NCI-H2081 (cell line): ENCODE measurements around the gene DAAM2.

Experiments used
- DNase-seq, 2 experiments: peaks; one replicate each; lab custom pipeline; 2025; lab: John Stamatoyannopoulos, UW

The DAAM2 gene

DNA sequence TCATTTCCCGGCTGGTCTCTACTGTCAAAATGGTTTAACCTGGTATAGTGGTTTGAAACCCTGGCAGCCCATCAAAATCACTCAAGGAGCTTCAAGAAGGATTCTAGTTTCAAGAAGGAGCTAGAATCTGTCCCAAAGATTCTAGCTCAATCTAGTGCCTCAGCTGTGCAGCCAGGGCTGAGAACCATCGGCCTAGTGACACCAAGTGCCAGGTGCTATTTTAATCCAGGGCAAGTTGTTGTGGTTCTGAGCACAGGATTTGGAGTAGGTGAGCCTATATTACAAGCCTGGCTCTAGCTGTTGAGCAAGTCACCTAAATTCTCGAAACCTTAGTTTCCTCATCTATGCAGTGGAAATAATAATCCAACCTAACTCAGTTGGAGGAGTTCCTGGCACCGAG is 138.4 kb downstream of the DAAM2 start:
- no peak for DNase-seq

DNA sequence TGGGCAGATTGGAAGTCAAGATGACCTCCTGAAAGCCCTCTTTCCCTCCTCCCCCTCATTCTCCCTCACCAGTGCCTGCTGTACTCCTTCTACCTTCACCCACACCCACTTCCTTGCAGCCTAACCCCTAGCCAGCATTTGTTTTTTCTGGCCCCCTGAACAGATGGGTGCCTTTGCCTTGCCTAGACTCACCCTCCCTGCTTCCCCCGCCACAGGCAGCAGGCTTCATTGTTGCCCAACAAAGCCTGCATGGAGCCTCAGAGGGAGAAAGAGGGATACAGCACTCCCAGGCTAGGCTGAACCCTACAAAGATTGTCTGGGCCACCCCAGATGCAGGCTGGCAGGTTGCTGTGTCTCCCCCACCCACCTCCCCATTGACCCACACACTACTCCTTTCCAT is 139.4 kb downstream of the DAAM2 start:
- DNase-seq = no peak

DNA sequence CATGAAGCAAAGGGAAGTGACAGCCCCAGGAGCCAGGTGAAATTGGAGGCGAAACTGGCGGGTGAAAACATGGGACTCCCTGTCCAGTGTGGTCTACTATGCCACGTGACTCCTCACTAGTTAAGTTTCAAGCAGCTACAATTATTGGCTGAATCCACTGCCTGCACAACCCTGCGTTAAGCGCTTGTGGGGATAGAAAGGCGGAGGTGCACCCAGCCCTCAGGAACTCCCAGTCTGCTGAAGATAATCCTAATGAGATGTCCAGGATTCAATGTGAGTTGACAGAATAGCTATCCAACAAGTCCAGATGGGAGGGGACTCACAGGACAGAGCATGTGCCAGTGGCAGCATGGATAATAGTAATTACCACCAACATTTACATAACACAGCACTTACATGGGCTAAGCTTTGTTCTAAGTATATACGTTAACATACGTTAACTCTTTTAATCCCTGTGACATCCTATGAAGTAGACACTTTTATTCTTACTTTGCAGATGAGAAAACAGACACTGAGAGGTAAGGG is 140.3 kb downstream of the DAAM2 start:
- DNase-seq = peak in 1 of 2 experiments; percentile 10

DNA sequence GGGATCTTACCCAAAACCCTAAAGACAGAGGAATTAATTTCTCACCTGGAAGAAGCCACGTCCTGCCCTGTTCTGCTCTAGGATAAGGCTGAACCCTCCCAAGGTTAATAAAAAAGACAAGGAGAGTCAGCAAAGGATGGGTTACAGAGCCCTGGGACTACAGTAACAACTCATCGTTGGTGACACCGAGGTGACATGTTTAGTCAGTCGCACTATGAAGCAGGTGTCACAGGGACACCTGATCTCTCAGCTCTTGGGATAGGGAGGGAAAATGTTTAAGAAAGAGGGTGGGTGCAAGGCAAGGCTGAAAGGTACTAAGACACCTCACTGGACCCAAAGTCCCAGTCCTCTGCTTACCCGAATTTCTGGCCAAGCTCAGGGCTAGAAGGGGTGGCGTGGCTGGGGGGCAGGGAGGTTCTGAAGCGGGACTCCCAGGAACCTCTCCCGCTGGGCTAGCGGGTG is 141.5 kb downstream of the DAAM2 start:
- DNase-seq = no peak

DNA sequence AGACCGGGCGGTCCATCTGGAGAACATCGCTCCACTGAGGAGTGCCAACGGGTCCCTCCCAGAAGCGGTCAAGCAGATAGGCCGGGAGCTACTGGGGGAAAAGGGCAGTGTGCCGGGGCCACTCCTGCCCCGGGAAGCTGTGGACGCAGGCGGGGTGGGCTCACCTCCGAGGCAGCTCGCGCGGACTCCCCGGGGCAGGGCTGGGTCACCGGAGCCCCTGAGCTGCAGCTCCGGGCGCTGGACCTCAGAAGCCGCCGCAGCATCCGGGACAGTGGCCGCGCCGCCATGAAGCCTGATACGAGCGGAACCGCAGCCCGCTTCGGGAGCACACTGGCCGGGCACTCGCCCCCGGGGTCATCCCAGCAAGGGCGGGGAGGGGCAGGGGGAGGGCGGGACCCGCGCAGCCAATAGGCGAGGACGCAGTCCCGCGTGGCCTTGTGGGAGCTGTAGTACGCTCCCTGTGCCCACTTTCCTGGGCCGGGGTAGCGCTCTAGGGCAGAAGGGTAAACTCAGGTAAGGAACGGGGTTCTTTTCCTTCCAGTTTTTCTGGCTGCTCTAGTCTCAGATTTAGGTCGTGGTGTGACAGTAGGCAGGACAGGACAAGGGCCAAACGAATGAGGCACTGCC is 142.1 kb downstream of the DAAM2 start, which contains the start of gene MOCS1:
MOCS1 (minus strand) TSS at position 332 of the 627 bp plus-strand sequence; CDS start at position 287, 45 bp downstream.
- DNase-seq = peak; percentile 41 to 61

DNA sequence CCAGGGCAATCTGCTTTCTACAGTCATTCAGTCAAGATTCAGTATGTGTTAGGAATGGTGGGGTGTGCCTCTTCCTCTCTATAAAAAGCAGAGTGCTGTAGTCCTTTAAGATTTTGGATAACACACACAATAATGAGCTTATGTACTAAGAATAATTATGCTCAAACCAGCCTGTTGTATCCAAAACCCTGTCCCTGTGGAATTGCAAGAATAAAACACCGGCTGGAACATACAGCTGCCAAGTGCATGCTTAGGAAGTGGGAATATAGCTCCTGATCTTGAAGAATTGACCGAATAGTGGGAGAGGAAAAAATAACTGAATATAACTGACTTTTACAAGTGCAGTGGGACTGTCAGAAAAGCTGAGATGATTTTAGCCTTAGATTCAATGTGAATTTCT is 143.1 kb downstream of the DAAM2 start:
- no peak for DNase-seq

DNA sequence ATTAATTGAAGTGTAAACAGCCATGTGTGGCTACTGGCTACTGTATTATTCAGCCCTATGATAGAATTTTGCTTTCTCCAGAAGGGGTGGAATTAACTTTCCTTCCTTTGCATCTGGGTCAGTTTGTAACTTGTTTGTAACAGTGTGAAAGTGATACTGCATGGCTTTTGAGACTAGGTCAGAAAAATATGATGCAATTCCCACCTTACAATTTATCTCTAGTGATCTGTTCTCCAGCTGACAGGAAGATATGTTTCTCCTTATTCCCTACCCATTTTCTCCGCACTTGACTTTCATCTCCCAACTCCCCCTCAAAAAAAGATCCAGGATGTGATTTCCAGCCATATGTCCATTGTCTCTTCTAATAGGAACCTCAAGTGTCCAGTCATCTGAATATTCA is 144.7 kb downstream of the DAAM2 start:
- DNase-seq = no peak

DNA sequence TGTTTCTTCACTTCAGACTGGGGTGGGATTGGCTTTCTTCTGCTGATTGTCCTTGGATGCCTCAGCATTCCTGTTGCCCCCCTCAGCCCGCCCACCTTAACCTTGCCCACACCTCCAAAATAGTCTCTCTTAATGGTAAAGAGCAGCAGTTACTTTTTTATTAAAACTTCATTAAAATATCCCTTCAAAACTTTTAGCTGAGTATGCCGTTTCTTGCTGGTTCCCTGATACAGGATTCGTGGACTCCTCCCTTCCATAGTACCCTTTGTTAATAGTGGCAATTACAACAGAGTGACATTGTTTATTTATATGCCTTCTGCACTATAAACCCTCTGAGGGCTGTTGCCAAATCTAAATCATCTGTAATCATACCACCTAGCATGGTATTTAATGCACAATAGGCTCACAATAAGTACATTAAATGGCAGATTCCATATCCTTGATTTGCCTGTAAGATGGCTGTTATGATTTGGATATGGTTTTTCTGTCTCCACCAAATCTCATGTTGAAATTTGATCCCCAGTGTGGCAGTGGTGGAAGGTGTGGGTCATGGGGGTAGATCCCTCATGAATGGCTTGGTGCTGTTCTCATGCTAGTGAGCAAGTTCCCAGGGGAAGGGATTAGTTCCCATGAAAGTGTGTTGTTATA is 145.6 kb downstream of the DAAM2 start:
- peak; percentile 13 to 73 for DNase-seq

DNA sequence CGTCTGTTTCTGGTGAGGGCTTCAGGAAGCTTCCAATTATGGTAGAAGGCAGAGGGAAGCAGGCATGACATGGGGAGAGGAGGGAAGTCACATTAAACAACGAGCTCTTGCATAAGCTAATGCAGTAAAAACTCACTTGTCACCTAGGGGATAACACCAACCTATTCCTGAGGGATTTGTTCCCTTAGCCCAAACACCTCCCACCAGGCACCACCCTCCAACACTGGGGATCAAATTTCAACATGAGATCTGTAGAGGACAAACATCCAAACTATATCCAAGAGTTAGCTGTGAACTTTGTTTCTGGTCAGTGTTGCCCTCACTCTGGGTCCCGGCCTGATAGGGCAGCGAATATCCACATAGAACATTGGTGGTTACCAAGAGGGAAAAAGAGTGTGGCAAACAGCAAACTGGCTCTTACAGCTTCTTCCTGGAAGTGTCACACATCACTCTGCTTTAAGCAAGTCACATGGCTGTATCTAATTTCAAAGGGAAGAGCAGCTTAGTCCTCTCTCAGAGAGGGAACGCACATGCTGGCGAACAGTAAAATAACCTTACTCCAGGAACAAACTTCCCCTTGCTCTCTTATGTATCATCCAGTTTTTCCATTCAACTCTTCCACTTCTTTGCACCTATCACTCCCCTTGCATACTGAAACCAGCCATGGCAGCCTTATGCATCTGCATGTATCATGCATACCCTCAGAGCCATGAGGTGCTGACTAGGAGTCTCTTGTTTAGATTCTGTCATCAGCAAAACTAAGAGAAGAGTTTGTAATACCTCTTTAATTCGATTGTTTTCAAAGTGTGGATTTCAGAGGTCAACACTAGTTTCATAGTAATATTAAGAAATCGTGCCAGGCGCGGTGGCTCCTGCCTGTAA is 146.8 kb downstream of the DAAM2 start:
- no peak for DNase-seq

DNA sequence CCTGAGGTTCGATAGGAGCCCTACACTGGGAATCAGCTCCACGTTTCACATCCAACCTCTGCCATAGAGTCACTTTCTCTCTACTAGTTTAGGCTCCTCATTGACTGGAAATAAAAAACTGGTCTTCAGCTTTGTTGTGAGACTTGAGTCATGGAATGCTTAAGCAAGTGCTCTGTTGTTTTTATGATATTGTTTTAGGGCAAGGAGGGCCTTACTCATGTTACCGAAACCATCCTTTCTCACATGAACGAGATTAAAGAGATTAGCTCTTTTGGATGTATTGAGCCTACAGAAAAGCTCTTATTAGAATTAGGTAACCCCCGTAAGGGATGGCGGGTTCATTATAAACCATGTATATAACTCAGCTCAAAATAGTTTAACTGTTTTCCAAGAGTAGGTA is 149.0 kb downstream of the DAAM2 start:
- DNase-seq = no peak

DNA sequence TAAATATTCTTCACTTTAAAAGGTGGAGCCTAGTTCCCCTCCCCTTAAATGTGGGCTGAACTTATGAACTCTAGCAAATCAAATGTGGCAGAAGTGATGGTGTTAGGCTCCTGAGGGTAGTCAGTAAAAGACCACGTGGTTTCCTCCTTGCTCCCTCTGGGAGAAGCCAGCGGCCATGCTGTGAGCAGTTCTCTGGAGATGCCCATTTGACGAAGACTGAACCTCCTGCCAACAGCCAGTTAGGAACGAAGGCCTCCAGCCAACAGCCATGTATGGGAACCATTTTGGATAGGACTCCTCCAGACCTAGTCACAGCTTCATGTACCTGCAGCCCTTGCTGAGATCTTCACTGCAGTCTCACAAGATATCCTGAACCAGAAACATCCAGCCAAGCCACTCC is 149.6 kb downstream of the DAAM2 start:
- no peak for DNase-seq

DNA sequence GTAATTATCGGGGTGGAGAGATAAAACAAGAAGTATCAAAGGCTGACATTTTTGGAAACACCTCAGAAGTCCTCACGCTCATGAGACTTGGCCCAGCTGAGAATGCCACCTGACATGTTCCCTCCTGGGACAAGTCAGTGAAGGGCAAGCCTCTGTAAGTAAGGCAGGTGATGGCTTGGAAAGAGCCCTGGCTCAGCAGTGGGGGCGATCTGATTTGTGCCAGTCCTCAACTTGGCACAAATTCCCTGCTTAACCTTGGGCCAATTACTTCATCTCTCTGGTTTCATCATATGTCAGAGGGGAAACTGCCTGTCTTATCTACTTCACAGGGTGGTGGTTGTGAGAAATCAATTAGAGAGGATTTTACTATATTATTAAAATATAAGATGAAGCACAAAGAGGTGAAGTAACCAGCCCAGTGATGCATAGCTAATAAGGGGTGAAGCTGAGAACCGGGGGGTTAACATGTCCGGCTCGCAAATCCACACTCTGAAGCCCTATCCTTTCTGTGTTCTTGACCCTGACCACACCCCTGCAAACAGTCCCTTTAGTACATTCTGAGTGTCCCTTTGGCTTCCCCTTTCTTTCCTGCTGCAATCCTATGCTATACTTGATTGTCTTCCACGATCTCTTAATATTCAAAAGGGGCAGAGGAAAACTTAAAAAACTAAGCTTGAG is 150.9 kb downstream of the DAAM2 start:
- no peak for DNase-seq

DNA sequence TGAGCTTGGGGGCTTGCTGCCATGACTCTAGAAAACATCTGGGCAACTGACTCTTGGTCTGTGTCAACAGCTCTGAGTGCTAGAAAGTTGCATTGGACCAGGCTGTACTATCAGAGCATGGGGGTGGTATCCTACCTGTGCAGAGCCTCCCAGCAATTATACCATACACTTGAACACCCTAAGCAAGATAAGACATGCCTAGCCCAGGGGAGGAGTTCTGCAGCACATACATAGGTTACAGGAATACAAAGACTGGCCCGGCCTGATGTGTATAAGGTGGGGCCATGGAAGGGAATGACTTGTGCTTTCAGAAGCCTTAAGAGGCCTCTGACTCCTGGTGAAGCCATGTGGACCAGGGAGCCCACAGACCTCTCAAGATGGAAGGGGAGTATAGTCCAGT is 153.4 kb downstream of the DAAM2 start:
- DNase-seq = no peak

DNA sequence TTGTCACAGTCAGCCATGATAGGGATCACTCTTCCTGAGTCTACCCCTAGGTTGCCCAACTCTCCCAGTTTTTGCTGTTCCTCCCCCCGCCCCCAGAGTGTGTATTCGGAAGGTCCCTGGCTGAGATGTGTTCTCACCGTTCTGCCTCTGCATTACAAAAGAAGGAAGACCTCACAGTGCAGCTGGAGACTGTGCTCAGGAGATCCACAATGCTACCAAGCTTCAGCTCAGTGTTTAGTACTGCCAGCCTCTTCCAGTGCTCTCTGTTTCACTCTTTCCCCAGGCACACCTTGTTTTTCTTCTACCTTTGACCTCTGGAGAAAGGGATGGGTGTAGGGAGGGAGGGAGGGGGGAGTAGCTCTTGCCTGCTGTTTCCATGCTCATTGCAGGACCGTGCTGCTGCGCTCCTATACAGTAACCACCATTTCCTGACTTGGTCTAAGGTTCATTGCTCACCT is 155.5 kb downstream of the DAAM2 start:
- DNase-seq = no peak

DNA sequence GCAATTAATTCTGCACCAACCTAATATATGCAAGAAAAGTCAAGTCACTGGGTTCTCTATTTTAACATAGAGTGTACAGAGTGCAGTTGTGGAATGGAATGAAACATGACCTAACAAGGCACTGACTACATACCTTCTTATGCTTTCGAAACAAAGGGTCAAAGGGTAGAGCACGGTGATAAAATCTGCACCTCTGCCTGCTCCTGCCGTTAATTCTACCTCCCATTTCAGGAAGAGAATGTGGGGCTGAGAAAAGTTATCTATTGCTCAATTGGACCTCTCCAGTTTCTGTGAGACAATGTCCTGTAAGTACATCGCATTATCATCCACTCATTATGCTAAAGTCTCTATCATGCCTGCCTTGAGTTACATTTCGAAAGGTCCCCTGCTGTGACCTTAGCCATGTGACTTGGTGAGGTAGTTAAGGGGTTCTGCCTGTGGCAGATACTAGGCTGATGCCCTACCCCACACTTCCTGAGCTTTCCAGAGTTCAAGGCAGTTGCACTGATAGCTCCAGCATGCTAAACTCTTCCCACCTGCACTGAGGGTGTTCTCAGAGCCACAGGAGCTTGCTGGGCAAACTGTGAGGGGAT is 156.1 kb downstream of the DAAM2 start:
- no peak for DNase-seq

DNA sequence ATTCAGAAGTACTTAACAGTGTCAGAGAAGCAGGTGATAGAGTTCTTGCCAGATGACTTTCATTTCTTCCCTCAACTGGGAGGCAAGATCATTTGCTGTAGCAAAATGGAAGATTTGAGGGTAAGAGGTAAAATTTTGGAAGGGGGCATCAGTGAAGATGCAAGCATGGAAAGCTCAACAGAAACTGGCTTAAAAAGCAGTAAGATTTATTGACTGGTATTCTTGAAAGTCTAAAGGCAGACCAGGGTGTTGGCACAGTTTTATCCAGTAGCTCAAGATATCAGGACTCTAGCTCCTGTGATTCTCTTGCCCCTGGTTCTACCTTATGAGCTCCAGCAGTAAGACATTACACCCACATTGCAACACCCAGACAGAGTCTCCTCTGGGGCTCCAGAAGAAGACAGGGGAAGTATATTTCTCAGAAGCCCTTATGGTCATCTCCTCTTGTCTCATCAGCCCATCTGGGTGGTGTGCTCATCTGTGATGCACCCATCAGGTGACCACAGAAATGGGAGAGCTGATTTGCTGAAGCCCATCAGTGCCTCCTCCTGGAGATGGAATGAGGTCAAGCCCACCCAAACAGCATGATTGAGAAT is 158.0 kb downstream of the DAAM2 start:
- DNase-seq = no peak

DNA sequence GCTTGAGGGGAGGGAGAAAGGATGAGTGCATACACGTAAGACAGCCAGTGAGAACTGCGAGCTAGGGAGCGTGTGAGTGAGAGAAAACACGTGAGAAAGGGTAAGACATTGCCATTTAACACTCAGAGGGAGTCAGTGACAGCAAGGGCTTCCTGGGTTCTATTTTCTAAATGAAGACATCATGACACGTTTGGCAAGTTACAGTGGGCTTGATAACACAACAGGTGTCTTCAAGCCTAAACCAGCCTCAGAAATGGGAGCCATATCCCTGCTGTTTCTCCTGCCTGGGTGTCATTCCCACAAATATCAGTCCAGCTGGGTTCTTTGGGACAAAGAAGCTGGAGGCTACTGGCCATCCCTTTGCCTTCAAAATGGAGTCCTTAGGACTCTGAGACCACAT is 159.0 kb downstream of the DAAM2 start:
- DNase-seq = no peak

DNA sequence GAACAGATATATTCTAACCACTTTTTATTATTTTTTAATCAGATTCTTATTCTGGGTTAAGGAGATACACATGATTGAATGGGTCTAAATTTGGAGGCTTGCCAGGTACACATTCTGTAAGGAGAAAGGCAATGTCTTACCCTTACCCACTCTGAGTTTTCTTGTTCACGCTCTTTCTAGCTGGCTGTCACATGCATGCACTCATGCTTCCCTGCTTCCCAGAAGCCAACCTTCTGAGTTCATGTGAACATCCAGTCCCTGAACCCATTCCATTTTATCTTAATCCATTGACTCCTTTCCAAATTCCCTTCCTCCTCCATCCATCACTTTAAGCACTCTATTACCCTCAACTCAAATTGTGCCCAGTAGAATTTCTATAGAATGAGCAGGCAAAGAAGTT is 159.5 kb downstream of the DAAM2 start:
- DNase-seq = no peak

DNA sequence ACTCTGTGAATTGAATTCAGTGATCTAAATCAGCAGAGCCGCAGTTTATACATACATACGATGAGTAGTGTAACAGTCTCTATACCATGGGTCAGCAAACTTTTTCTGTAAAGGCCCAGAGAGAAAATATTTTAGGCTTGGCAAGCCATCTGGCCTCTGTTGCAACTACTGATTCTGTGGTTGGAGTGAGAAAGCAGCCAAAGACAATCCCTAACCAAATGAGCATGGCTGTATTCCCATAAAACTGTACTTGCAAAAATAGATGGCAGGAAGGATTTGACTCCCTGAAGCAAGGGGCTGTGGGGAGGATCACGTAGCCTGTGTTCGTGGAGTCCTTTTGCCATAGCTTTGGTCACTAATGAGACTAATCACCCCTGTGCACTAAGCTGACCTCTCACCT is 160.0 kb downstream of the DAAM2 start:
- no peak for DNase-seq

DNA sequence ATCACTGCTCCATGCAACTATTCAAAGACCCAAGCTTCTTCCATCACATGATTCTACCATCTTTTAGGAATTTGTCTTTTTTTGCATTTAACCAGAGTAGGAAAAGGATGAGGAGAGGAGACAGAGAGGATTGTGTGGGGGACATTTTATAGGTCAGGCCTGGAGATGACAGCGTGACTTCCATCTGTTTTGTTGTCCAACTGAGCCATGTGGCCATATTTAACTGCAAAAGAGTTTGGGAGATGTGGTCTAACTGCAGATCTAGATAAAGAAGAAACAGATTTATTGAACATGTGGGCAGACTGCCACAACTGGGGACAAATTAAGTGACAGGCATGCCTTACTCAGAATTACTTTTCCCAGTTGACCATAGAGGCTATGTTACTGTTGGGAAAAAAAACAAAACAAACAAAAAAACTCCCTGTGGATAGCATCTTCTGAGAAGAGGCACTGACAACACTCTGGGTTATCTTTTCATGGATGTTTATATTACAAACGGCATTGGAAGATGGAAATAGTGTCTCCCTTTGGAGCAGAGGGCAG is 161.0 kb downstream of the DAAM2 start:
- DNase-seq = no peak
